GM12878 (cell line): ENCODE measurements around the gene SCARB2. TPM values are rescaled to one million over a fixed set of nuclear protein-coding genes. Genes with fewer than 3 reads are reported as not detected.

Experiments used
- ATAC-seq: fragments of 200-7000 bp; cut with Tn5 transposase; 3 replicates; pipeline ENCODE4 v1.9.1; 2020; ENCODE audit warnings: mild to moderate bottlenecking, moderate library complexity
- BruUV-seq: library from RNA; stranded (reverse); fragments of 400-500 nt; replicated peaks from 2 replicates; lab custom pipeline; 2021; lab: Mats Ljungman, UMichigan
- CTCF ChIA-PET: fragments of 300-600 bp; sonication (Branson Sonifier 250); formaldehyde crosslinking; extraction: SDS; loops from one replicate; lab custom pipeline; 2021; ENCODE audit warnings: inconsistent platforms; lab: Yijun Ruan, JAX
- POLR2A ChIA-PET: fragments of 350-600 bp; formaldehyde crosslinking; extraction: SDS; loops from one replicate; lab custom pipeline; 2021; ENCODE audit warnings: inconsistent platforms; lab: Charles Lee
- RAD21 ChIA-PET: fragments of 300-600 bp; sonication (Branson Sonifier 250); formaldehyde crosslinking; loops from one replicate; lab custom pipeline; 2023; ENCODE audit warnings: antibody characterized with exemption; ENCODE audit not compliant: unreplicated experiment; lab: Charles Lee
- SMC1A ChIA-PET: fragments of 300-600 bp; sonication (Branson Sonifier 250); formaldehyde crosslinking; loops from one replicate; lab custom pipeline; 2023; ENCODE audit not compliant: unreplicated experiment, uncharacterized antibody; lab: Charles Lee
- DNase-seq: peaks from one replicate; pipeline ENCODE4 v3.0.0-alpha.2; 2011; ENCODE audit warnings: low read depth, low spot score
- FAIRE-seq: peaks from 3 replicates; lab custom pipeline; 2011; peaks lifted over from hg19 to GRCh38; lab: Jason Lieb, UNC
- H2AFZ ChIP-seq: 2 replicates; pipeline ENCODE4 v1.6.0; 2011; ENCODE audit warnings: low read depth, low read length, control low read depth; ENCODE audit not compliant: control insufficient read depth
- H3K27ac ChIP-seq: 2 replicates; pipeline ENCODE4 v1.5.1; 2011; ENCODE audit warnings: control low read depth; ENCODE audit not compliant: control insufficient read depth, insufficient read depth
- H3K27me3 ChIP-seq, 2 experiments: replicated peaks in 1 of 2; 2 replicates each; pipeline versions ENCODE4 v1.6.0 to v1.6.1; 2011; ENCODE audit warnings: low read length in 1 of 2; ENCODE audit not compliant: control insufficient read depth in 2 of 2, insufficient read depth in 2 of 2
- H3K36me3 ChIP-seq, 2 experiments: 2 replicates each; pipeline ENCODE4 v1.5.1; 2011; ENCODE audit warnings: low read length in 1 of 2; ENCODE audit not compliant: control insufficient read depth in 2 of 2, insufficient read depth in 2 of 2
- H3K4me1 ChIP-seq: 2 replicates; pipeline ENCODE4 v1.6.1; 2011; ENCODE audit warnings: mild to moderate bottlenecking, low read length, moderate library complexity, mixed read lengths; ENCODE audit not compliant: control insufficient read depth, insufficient read depth
- H3K4me2 ChIP-seq: 2 replicates; pipeline ENCODE4 v1.6.0; 2011; ENCODE audit warnings: control low read depth; ENCODE audit not compliant: control insufficient read depth, insufficient read depth
- H3K4me3 ChIP-seq: fragments of 200-600 bp; sonication (generic); 2 replicates; pipeline ENCODE4 v1.5.1; 2016
- H3K79me2 ChIP-seq: 2 replicates; pipeline ENCODE4 v1.6.0; 2011; ENCODE audit warnings: low read length; ENCODE audit not compliant: control insufficient read depth, insufficient read depth
- H3K9ac ChIP-seq: 2 replicates; pipeline ENCODE4 v1.8.0; 2011; ENCODE audit warnings: low read length, control low read depth, mixed read lengths; ENCODE audit not compliant: control insufficient read depth, insufficient read depth
- H3K9me3 ChIP-seq: replicated peaks from 3 replicates; pipeline ENCODE4 v1.5.1; 2011; ENCODE audit warnings: mild to moderate bottlenecking, low read length; ENCODE audit not compliant: control insufficient read depth, insufficient read depth
- H4K20me1 ChIP-seq: 2 replicates; pipeline ENCODE4 v1.6.0; 2011; ENCODE audit not compliant: control insufficient read depth, insufficient read depth
- CBX3 ChIP-seq: fragments of 200-600 bp; sonication (generic); IDR thresholded peaks from 2 replicates; pipeline ENCODE4 v1.6.1; 2016; ENCODE audit warnings: low read depth, borderline replicate concordance
- CEBPB ChIP-seq, 2 experiments: fragments of 150-350 bp in 1 of 2; IDR thresholded peaks; 2 replicates each; pipeline ENCODE4 v1.6.1; 2012 to 2014; ENCODE audit warnings: low read depth in 2 of 2, low read length in 2 of 2, borderline replicate concordance in 1 of 2, inconsistent platforms in 1 of 2
- CHD2 ChIP-seq: IDR thresholded peaks from 2 replicates; pipeline ENCODE4 v1.6.1; 2011; ENCODE audit warnings: low read depth, low read length, improper control_type of control experiment, borderline replicate concordance
- CREM ChIP-seq: IDR thresholded peaks from 2 replicates; pipeline ENCODE4 v1.6.1; 2014; ENCODE audit warnings: antibody characterized with exemption, low read depth
- CTCF ChIP-seq, 3 experiments: IDR thresholded peaks in 2 of 3; conservative IDR thresholded peaks in 1 of 3; 2 replicates each; pipeline ENCODE4 v1.5.1; 2011; ENCODE audit warnings: low read depth in 3 of 3, low read length in 3 of 3, mild to moderate bottlenecking in 3 of 3, control low read depth in 2 of 3, moderate library complexity in 2 of 3, inconsistent platforms in 1 of 3, mixed read lengths in 1 of 3; ENCODE audit not compliant: control insufficient read depth in 2 of 3, insufficient read depth in 1 of 3; ENCODE audit errors: extremely low read depth in 1 of 3
- E2F4 ChIP-seq: IDR thresholded peaks from 2 replicates; pipeline ENCODE4 v1.6.1; 2012; ENCODE audit warnings: low read depth, low read length, improper control_type of control experiment
- FOXM1 ChIP-seq: IDR thresholded peaks from 2 replicates; pipeline ENCODE4 v1.6.1; 2012; ENCODE audit warnings: low read depth, mild to moderate bottlenecking, inconsistent platforms, low read length, moderate library complexity
- HDAC6 ChIP-seq: fragments of 200-600 bp; sonication (generic); IDR thresholded peaks from one replicate; pipeline ENCODE4 v1.8.0; 2017; ENCODE audit warnings: antibody characterized with exemption; ENCODE audit not compliant: unreplicated experiment
- KDM1A ChIP-seq: fragments of 200-600 bp; sonication (generic); IDR thresholded peaks from 2 replicates; pipeline ENCODE4 v1.6.1; 2016; ENCODE audit warnings: borderline replicate concordance
- MYC ChIP-seq: IDR thresholded peaks from 2 replicates; pipeline ENCODE4 v1.6.1; 2011; ENCODE audit warnings: mild to moderate bottlenecking, low read length, moderate library complexity, inconsistent platforms; ENCODE audit not compliant: insufficient read depth, insufficient replicate concordance, insufficient read length, severe bottlenecking
- NBN ChIP-seq: fragments of 450-650 bp; IDR thresholded peaks from 2 replicates; pipeline ENCODE4 v1.6.1; 2016
- STAT3 ChIP-seq: IDR thresholded peaks from 2 replicates; pipeline ENCODE4 v1.6.1; 2011; ENCODE audit warnings: low read depth, low read length, improper control_type of control experiment
- TCF3 ChIP-seq: IDR thresholded peaks from 2 replicates; pipeline ENCODE4 v1.6.1; 2012; ENCODE audit warnings: low read depth, mild to moderate bottlenecking, low read length, borderline replicate concordance; ENCODE audit not compliant: insufficient read depth
- in situ Hi-C: fragments of 300-500 bp; cut with MboI; formaldehyde crosslinking; loops from 9 replicates; pipeline ENCODE4 v1.14.3; 2018; ENCODE audit warnings: mixed read lengths
- intact Hi-C: fragments of 100-400 bp; cut with micrococcal nuclease; formaldehyde crosslinking; loops from one replicate; pipeline ENCODE4 v1.14.2; 2022; ENCODE audit not compliant: unreplicated experiment
- polyA plus RNA-seq, 11 experiments: library from polyadenylated mRNA; depleted of rRNA in 4 of 11; unstranded in 6 of 11; stranded (reverse) in 5 of 11; fragments of >200 nt; fragmentation: Nextera tagmentation in 4 of 11; fragmentation: Illumina TruSeq in 1 of 11; extraction: Ambion mirVana in 4 of 11; extraction: Trizol in 1 of 11; gene quantifications; 1 replicate in 1 of 11; 2 replicates in 10 of 11; pipeline versions ENCODE4 v1.2.1 to v1.2.3, GENCODE V29; 2011 to 2016; ENCODE audit warnings: inconsistent platforms in 2 of 11, missing spikeins in 2 of 11, low read depth in 1 of 11
- total RNA-seq, 4 experiments: library from RNA; depleted of rRNA in 3 of 4; stranded (reverse); fragments of >200 nt in 3 of 4; fragmentation: Illumina TruSeq in 1 of 4; extraction: Trizol in 1 of 4; gene quantifications; 2 replicates each; pipeline versions ENCODE4 v1.2.1 to v1.2.3, GENCODE V29; 2013 to 2021
- TF ChIP-seq, protein P1 (sequence below): fragments of 450-650 bp; IDR thresholded peaks from 2 replicates; pipeline ENCODE4 v1.6.1; 2018; ENCODE audit warnings: borderline replicate concordance, mild to moderate bottlenecking; ENCODE audit not compliant: partially characterized antibody

The SCARB2 gene
- total and polyA plus RNA-seq, 10 of the 15 experiments (the other 5 are each of a cell fraction or from before 2014, with no cell fraction given) = 2.1 to 11.7 (median 9.5) TPM

DNA sequence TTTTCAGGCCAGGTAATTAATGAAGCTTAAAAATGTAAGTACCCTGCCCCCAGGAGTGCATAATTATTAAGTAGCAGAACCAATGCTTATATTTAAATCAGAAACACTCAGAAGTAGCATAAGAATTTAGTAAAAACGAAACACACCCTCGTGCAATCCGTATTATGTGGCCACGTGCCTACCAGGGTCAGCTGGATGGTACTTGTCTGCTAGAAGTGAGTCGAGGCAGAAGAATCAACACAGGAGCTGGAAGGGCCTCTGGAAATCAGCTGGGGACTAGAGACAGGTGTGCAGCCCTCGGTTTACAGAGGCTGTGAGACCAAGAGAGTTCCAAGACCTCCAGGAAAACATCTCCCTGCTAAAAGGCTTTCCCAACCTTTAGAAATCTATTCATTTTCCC lies 37.3 kb upstream of the SCARB2 start (continued):
- TF ChIP-seq CTCF (IDR thresholded peaks at IDR 0.05 in 2 of 3, conservative IDR thresholded peaks at IDR 0.05 in 1 of 3; ENCODE audit: control insufficient read depth in 2 of 3, extremely low read depth in 1 of 3, insufficient read depth in 1 of 3, low read depth in 3 of 3, low read length in 3 of 3) (no peak), TCF3 (no peak), MYC (no peak)

DNA sequence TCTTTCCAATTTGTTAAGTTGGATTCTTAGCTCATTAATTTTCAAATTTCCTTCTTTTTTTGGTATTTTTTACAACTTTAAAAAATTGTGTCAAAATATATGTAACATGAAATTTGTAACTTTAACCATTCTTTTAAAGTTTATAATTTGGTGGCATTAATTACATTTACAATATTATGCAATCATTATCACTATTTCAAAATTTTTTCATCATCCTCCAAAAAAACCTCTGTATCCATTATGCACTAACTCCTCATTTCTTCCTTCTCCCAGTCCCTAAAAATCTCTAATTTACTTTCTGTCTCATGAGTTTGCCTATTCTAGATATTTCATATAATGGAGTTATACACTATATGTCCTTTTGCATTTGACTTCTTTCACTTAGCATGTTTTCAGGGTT lies 33.2 kb upstream of the SCARB2 start:
- no peaks in the 10 kb centered on the region for H3K4me1 ChIP-seq
- RAD21 ChIA-PET = no interaction called here
- H3K36me3 ChIP-seq = no peaks in the 10 kb centered on the region
- no peak overlapping the region for H3K4me3 ChIP-seq
- FAIRE-seq = no peak
- no peaks in the 10 kb centered on the region for H3K79me2 ChIP-seq
- H3K9me3 ChIP-seq = no peaks in the 10 kb centered on the region; the same call in 2 of the 3 replicates
- H3K27me3 ChIP-seq = peaks cover 2 to 5% of the 10 kb centered on the region in 2 experiments
- no peaks in the 10 kb centered on the region for H4K20me1 ChIP-seq
- CTCF ChIA-PET = interaction anchor here (2.0 kb wide), 1 partner anchor 67 kb away, joined by 8 read pairs; no protein-coding TSS in a partner anchor
- H3K9ac ChIP-seq = no peak overlapping the region
- ATAC-seq = no peak
- in situ Hi-C loops = no loop called here
- no peak overlapping the region for H3K27ac ChIP-seq
- TF ChIP-seq CEBPB (IDR thresholded peaks at IDR 0.05; ENCODE audit: borderline replicate concordance in 1 of 2, low read depth in 2 of 2, low read length in 2 of 2) (no peak), KDM1A (no peak), CREM (no peak), STAT3 (no peak), FOXM1 (no peak), E2F4 (no peak), CHD2 (no peak), HDAC6 (no peak), CBX3 (no peak), NBN (no peak)
- TF ChIP-seq, protein P1, sequence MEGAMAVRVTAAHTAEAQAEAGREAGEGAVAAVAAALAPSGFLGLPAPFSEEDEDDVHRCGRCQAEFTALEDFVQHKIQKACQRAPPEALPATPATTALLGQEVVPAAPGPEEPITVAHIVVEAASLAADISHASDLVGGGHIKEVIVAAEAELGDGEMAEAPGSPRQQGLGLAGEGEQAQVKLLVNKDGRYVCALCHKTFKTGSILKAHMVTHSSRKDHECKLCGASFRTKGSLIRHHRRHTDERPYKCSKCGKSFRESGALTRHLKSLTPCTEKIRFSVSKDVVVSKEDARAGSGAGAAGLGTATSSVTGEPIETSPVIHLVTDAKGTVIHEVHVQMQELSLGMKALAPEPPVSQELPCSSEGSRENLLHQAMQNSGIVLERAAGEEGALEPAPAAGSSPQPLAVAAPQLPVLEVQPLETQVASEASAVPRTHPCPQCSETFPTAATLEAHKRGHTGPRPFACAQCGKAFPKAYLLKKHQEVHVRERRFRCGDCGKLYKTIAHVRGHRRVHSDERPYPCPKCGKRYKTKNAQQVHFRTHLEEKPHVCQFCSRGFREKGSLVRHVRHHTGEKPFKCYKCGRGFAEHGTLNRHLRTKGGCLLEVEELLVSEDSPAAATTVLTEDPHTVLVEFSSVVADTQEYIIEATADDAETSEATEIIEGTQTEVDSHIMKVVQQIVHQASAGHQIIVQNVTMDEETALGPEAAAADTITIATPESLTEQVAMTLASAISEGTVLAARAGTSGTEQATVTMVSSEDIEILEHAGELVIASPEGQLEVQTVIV = no peak
- TF ChIP-seq, all 136 proteins: peak for 0
- H3K4me2 ChIP-seq = no peak overlapping the region
- SMC1A ChIA-PET = interaction anchor here (1.0 to 1.3 kb wide), 2 partner anchors 66 to 308 kb away, joined by 3 read pairs; no protein-coding TSS in a partner anchor
- intact Hi-C loops = no loop called here
- POLR2A ChIA-PET = no interaction called here
- H2AFZ ChIP-seq = no peak overlapping the region
- no TSS peak for BruUV-seq
- DNase-seq = no peak
